ENCODE results near the gene GDI2. TPM values are rescaled to one million over a fixed set of nuclear protein-coding genes. Genes with fewer than 3 reads are reported as not detected.

Gene GDI2
- total RNA-seq, 1 donor from 2014 or later, result 174 TPM

- TF ChIP-seq CTCF (IDR thresholded peaks at IDR 0.05), result no peak
- no peaks in the 10 kb centered on the region for H3K9me3 ChIP-seq
- no peak overlapping the region for H3K27ac ChIP-seq
- no peaks in the 10 kb centered on the region for H3K4me1 ChIP-seq
- intact Hi-C loops (cut with DNase I), result no loop called here
- H3K4me3 ChIP-seq, result no peak overlapping the region
- H3K36me3 ChIP-seq, result peaks cover 44% of the 10 kb centered on the region
- no peaks in the 10 kb centered on the region for H3K27me3 ChIP-seq
- ATAC-seq, result no peak
- DNase-seq, result no peak
Measured at GRCh38 chr10:5736591-5736990, 76.6 kb downstream of the GDI2 start.

- no peaks in the 10 kb centered on the region for H3K27me3 ChIP-seq
- no peak overlapping the region for H3K4me3 ChIP-seq
- no peaks in the 10 kb centered on the region for H3K4me1 ChIP-seq
- no peak overlapping the region for H3K27ac ChIP-seq
- intact Hi-C loops (cut with DNase I), result no loop called here
- H3K36me3 ChIP-seq, result peaks cover 49% of the 10 kb centered on the region
- no peaks in the 10 kb centered on the region for H3K9me3 ChIP-seq
- TF ChIP-seq CTCF (IDR thresholded peaks at IDR 0.05), result no peak
- ATAC-seq (no peak), DNase-seq (no peak)
Measured at GRCh38 chr10:5735119-5735518, 78.1 kb downstream of the GDI2 start.

GRCh38 chr10:5732141-5732540, 81.1 kb downstream of the GDI2 start:
- no peaks in the 10 kb centered on the region for H3K27me3 ChIP-seq
- H3K9me3 ChIP-seq, result no peaks in the 10 kb centered on the region
- no peak for TF ChIP-seq CTCF (IDR thresholded peaks at IDR 0.05)
- no peak overlapping the region for H3K27ac ChIP-seq
- H3K4me1 ChIP-seq, result no peaks in the 10 kb centered on the region
- no peak for ATAC-seq
- intact Hi-C loops (cut with DNase I), result no loop called here
- H3K4me3 ChIP-seq, result no peak overlapping the region
- H3K36me3 ChIP-seq, result peaks cover 61% of the 10 kb centered on the region
- no peak for DNase-seq

GRCh38 chr10:5731559-5731958, 81.7 kb downstream of the GDI2 start:
- no peaks in the 10 kb centered on the region for H3K4me1 ChIP-seq
- DNase-seq (no peak), ATAC-seq (no peak)
- no peak overlapping the region for H3K27ac ChIP-seq
- H3K36me3 ChIP-seq, result peaks cover 67% of the 10 kb centered on the region
- no peaks in the 10 kb centered on the region for H3K27me3 ChIP-seq
- no peak for TF ChIP-seq CTCF (IDR thresholded peaks at IDR 0.05)
- intact Hi-C loops (cut with DNase I), result no loop called here
- no peaks in the 10 kb centered on the region for H3K9me3 ChIP-seq
- no peak overlapping the region for H3K4me3 ChIP-seq

GRCh38 chr10:5730766-5731165, 82.5 kb downstream of the GDI2 start:
- ATAC-seq (no peak), DNase-seq (no peak)
- no peaks in the 10 kb centered on the region for H3K27me3 ChIP-seq
- H3K36me3 ChIP-seq, result peaks cover 68% of the 10 kb centered on the region
- intact Hi-C loops (cut with DNase I), result no loop called here
- TF ChIP-seq CTCF (IDR thresholded peaks at IDR 0.05), result no peak
- no peaks in the 10 kb centered on the region for H3K4me1 ChIP-seq
- no peak overlapping the region for H3K27ac ChIP-seq
- no peaks in the 10 kb centered on the region for H3K9me3 ChIP-seq
- H3K4me3 ChIP-seq, result no peak overlapping the region

GRCh38 chr10:5723692-5724091, 89.5 kb downstream of the GDI2 start:
- Histone ChIP-seq H3K27me3 (no peaks in the 10 kb centered on the region), H3K27ac (no peak overlapping the region), H3K4me3 (no peak overlapping the region), H3K4me1 (no peaks in the 10 kb centered on the region), H3K9me3 (no peaks in the 10 kb centered on the region), H3K36me3 (peaks cover 44% of the 10 kb centered on the region)
- no peak for TF ChIP-seq CTCF (IDR thresholded peaks at IDR 0.05)
- DNase-seq (no peak), ATAC-seq (peak; percentile 45)
- intact Hi-C loops (cut with DNase I), result no loop called here

All from upper lobe of right lung (tissue), 1 donor.